ENCODE measurements around the gene TMEM179.

TMEM179 gene

DNA sequence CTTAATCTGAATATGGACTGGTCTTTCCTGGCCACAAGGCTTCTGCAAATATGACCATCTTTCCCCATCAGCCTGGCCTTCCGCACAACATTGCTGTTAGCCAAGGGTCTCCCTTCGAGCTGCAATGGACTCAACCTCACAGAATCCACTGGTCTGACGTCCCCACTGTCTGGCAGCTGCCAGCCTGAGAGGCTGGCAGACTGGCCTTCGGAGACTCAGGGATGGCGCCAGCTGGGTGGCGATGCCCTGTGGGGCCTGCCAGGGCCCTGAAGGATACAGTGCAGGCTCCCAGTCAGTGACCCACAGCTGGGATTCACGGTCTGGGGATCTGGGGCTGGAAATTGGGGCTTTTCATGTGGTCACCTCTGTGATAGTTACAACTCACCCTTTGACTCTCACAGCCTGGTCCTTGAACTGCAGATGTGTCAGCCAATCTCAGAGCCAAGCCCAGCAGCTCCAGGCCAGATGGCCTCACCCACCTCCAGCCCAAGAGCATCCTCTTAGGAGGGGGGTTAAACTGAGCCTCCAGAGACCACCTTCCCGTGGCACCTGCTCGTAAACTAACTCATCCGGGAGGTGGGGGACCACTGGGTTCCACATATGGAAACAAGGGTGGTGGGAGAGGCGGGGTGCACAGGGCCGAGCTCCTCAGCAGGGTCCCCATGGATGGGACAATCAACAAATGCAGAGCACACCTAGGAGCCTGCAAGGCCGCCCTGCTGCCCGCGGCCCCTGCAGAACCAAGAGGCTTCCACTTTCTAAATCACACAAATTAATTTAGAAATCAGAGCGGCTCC lies 46.1 kb downstream of the TMEM179 start:
- no peak overlapping the region for H3K4me3 ChIP-seq (ENCODE audit: low read depth, low read length)
- in situ Hi-C loops (cut with HindIII; ENCODE audit: low sequenced_read_pairs), result no loop called here
- DNase-seq (ENCODE audit: low read depth), result no peak

DNA sequence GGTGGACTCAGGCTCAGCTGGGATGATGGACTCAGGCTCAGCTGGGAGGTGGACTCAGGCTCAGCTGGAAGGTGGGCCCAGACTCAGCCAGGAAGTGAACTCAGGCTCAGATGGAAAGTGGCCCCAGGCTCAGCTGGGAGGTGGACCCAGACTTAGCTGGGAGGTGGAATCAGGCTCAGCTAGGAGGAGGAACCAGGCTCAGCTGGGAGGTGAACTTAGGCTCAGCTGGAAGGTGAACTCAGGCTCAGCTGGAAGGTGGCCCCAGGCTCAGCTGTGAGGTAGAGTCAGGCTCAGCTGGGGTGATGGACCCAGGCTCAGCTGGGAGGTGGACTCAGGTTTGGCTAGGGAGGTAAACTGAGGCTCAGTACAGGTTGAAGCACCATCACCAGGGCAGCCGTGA lies 46.8 kb downstream of the TMEM179 start:
- in situ Hi-C loops (cut with HindIII; ENCODE audit: low sequenced_read_pairs), result no loop called here
- no peak for DNase-seq (ENCODE audit: low read depth)
- no peak for TF ChIP-seq CTCF (IDR thresholded peaks at IDR 0.05; ENCODE audit: low read depth, low read length, missing control alignments)

More for the DNA sequence above, 46.1 kb downstream of the TMEM179 start:
- no peak for TF ChIP-seq CTCF (IDR thresholded peaks at IDR 0.05; ENCODE audit: low read depth, low read length, missing control alignments)

GRCh38 chr14:104557086-104557485 lies 47.5 kb downstream of the TMEM179 start:
- DNase-seq (ENCODE audit: low read depth), result no peak
- no peak for TF ChIP-seq CTCF (IDR thresholded peaks at IDR 0.05; ENCODE audit: low read depth, low read length, missing control alignments)
- H3K4me3 ChIP-seq (ENCODE audit: low read depth, low read length), result no peak overlapping the region
- in situ Hi-C loops (cut with HindIII; ENCODE audit: low sequenced_read_pairs), result no loop called here

More for the DNA sequence above, 46.8 kb downstream of the TMEM179 start:
- H3K4me3 ChIP-seq (ENCODE audit: low read depth, low read length), result no peak overlapping the region

DNA sequence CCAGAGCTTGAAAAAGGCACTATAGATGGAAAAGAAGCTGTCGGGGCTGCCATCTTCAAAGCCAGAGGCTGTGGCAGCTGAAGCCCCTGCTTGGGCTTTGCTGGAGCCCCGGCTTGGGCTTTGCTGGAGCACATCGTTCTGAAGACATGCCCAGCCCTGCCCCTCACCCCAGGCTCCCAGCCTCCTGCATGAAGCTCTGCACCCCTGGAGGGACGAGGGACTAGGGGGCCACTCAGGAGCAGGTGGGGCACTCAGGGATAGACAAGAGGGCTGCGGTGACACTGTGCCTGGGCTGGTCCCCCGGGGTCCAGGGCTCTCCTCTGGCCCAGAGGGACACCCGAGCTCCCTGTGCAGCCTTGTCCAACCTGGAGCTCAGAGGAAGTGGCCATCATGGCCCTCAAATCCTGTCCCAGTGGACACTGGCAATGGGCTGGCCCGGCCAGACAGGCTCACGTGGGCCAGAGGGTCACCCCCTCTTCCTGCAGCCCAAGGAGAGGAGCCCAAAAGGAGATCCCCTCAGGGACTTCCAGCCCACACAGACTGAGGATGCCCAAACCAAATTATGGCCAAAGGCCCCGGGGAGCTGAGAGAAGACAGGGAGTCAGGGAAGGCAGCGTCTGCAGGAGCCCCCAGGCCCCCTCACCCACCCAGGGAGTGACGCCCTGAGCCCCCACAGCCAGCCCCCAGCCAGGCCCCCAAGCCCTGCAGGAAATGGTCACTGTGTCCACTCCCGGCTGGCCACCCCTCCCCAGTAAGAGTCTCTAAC lies 48.1 kb downstream of the TMEM179 start:
- in situ Hi-C loops (cut with HindIII; ENCODE audit: low sequenced_read_pairs), result no loop called here
- DNase-seq (ENCODE audit: low read depth), result no peak
- TF ChIP-seq CTCF (IDR thresholded peaks at IDR 0.05; ENCODE audit: low read depth, low read length, missing control alignments), result no peak
- no peak overlapping the region for H3K4me3 ChIP-seq (ENCODE audit: low read depth, low read length)

- in situ Hi-C loops (cut with HindIII; ENCODE audit: low sequenced_read_pairs), result no loop called here
- DNase-seq (ENCODE audit: low read depth), result no peak
- H3K4me3 ChIP-seq (ENCODE audit: low read depth, low read length), result no peak overlapping the region
- no peak for TF ChIP-seq CTCF (IDR thresholded peaks at IDR 0.05; ENCODE audit: low read depth, low read length, missing control alignments)
These were observed 48.9 kb downstream of the TMEM179 start for GRCh38 chr14:104555430-104556255.
